Measurements from ENCODE around the gene NDUFB3. TPM values are rescaled to one million over a fixed set of nuclear protein-coding genes. Genes with fewer than 3 reads are reported as not detected.
A peak's percentile ranks its signal among the peaks of the same experiment; 100 is the strongest.
"Not testable (repeated sequence)": the region's sequence is repeated elsewhere in the genome, so short reads cannot be mapped to it uniquely, and the experiment has no call there.

Gene NDUFB3
- 100 to 1,000 TPM; 325 to 342 TPM for total RNA-seq
- long read RNA-seq, transcript NDUFB3-201 (3 exons, 755 nt): major isoform, 7 of 7 reads
- long read RNA-seq, partial matches to known transcripts: 0 of 7 reads
- long read RNA-seq, other reads (novel, unspliced or antisense): 0 of 7 reads

GRCh38 chr2:201071479-201072200 lies at the start of gene NDUFB3, which contains the start of gene HYCC2:
NDUFB3 (plus strand) TSS chr2:201072001; CDS start chr2:201078883, 6,882 bp downstream.
HYCC2 (minus strand) TSS chr2:201071671; CDS start chr2:201024009, 47,662 bp downstream.
- peak; percentile 99 to 100 for ATAC-seq
- peak; percentile 90 for DNase-seq
- intact Hi-C loops (cut with DNase I): loop anchor here (5.0 to 10.0 kb wide), 4 partner anchors 46 to 109 kb away; partner anchors contain the start of genes CFLAR (in 1 of the 2) and ORC2 (in 1 of the 2)

- ATAC-seq (no peak), DNase-seq (no peak)
- intact Hi-C loops (cut with DNase I): no loop called here
Observed at GRCh38 chr2:201024518-201024917, 47.3 kb upstream of the NDUFB3 start.

- ATAC-seq; intact Hi-C loops (cut with DNase I); DNase-seq: not testable (repeated sequence)
Observed at GRCh38 chr2:201034355-201034754, 37.4 kb upstream of the NDUFB3 start.

- ATAC-seq; intact Hi-C loops (cut with DNase I); DNase-seq: not testable (repeated sequence)
Observed at GRCh38 chr2:201038361-201038760, 33.4 kb upstream of the NDUFB3 start.

DNA sequence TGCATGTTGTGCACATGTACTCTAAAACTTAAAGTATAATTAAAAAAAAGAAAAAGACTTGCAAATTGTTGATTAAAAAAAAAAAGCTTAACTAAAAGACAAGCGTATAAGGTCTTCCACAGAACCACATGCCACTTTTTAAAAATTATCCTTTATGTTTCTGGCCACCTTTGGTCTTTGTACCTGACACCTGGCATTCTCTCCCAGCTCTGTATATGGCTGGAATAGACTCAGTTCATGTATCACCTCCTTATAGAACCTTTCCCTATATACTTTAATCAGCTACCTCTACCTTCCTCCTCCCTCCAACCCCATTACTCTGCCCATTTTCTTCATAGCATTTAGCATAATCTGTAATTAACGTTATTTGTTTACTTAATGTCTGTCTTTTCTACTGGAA lies 32.9 kb upstream of the NDUFB3 start:
- no peak for ATAC-seq
- intact Hi-C loops (cut with DNase I): no loop called here
- DNase-seq: no peak

- DNase-seq (no peak), ATAC-seq (no peak)
- intact Hi-C loops (cut with DNase I): no loop called here
Observed at GRCh38 chr2:201040867-201041628, 30.8 kb upstream of the NDUFB3 start.

DNA sequence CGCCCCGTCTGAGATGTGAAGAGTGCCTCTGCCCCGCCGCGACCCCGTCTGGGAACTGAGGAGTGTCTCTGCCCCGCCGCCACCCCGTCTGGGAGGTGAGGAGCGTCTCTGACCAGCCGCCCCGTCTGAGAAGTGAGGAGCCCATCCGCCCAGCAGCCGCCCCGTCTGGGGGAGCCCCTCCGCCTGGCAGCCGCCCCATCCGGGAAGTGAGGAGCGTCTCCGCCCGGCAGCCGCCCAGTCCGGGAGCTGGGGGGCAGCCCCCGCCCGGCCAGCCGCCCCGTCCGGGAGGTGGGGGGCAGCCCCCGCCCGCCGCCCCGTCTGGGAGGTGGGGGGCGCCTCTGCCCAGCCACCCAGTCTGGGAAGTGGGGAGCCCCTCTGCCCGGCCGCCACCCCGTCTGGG lies 29.4 kb upstream of the NDUFB3 start:
- intact Hi-C loops (cut with DNase I); DNase-seq; ATAC-seq: not testable (repeated sequence)

DNA sequence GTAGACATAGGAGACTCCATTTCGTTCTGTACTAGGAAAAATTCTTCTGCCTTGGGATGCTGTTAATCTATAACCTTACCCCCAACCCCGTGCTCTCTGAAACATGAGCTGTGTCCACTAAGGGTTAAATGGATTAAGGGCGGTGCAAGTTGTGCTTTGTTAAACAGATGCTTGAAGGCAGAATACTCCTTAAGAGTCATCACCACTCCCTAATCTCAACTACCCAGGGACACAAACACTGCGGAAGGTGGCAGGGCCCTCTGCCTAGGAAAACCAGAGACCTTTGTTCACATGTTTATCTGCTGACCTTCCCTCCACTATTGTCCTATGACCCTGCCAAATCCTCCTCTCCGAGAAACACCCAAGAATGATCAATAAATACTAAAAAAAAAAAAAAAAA lies 28.8 kb upstream of the NDUFB3 start:
- DNase-seq; intact Hi-C loops (cut with DNase I); ATAC-seq: not testable (repeated sequence)

GRCh38 chr2:201046881-201047280 lies 24.9 kb upstream of the NDUFB3 start:
- intact Hi-C loops (cut with DNase I): no loop called here
- ATAC-seq (no peak), DNase-seq (no peak)

- ATAC-seq: no peak
Observed at GRCh38 chr2:201049455-201049854, 22.3 kb upstream of the NDUFB3 start.

DNA sequence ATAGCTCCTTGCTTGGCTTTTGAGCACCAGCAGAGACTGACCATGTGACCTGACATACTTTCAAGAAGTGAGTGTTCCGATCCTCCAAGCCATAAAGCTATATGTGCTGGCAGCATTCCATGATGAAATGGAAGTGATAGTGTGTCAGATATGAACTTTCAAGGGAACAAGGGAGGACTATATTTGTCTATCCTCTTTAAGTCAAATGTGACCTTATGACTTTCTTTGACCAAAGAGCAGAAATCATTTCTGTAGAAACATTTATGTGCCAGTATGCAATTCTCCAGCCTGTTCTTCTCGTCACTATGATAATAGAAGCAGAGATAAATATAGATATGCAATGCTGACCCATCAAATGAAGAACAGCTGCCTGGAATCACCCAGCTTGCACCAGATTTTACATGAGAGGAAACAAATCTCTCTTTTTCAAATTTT lies 14.7 kb upstream of the NDUFB3 start:
- intact Hi-C loops (cut with DNase I): no loop called here
- no peak for ATAC-seq
- DNase-seq: no peak

More at GRCh38 chr2:201049455-201049854, 22.3 kb upstream of the NDUFB3 start:
- no peak for DNase-seq
- intact Hi-C loops (cut with DNase I): no loop called here

GRCh38 chr2:201057715-201058248 lies 14.0 kb upstream of the NDUFB3 start:
- DNase-seq (no peak), ATAC-seq (no peak)
- intact Hi-C loops (cut with DNase I): no loop called here

DNA sequence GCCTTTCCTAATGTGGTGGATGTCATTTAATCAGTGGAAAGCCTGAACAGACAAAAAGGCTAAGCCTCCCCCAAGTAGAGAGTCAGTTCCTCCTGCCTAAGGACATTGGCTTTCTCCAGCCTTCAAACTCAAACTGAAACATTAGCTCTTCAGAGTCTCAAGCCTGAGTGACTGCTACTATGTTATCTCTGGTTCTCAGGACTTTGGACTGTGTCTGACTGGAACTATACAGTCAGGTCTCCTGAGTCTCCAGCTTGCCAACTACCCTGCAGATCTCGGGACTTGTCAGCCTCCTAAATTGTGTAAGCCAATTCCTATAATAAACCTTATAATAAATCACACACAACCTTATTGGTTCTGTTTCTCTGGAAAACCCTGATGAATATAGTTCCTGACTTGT lies 12.9 kb upstream of the NDUFB3 start:
- intact Hi-C loops (cut with DNase I): no loop called here
- DNase-seq (no peak), ATAC-seq (no peak)

DNA sequence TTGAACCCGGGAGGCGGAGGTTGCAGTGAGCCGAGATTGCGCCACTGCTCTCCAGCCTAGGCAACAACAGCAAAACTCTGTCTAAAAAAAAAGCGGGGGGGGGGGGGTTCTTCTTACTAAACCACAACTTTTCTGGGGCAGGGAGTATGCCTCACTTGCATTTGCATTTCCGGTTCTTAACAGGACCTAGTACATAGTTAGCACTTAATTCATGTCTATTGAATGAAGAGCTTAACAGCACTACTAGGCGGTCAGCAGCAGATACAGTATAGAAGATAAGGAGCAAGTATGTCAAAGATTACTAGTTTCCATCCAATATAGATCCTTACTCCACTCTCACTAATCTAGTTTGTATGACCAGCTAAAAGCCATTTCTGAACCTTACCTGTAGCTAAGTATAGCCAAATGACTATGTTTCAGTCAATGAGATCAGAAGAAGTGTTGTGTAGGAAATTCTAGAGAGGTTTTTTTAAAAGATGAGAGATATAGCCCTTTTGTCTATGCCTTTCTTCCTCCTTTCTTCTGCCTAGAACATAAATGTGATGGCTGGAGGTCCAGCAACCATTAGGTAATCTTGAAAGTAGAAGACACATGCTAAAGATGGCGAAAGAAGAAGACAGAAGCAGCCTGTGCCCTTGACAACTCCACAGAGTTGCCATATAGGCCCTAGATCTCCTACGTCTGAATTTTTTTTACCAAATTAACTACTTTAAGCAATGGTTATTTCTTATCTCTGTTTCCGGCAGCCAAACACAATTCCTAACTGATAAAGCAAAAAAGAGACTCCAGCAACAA lies 11.6 kb upstream of the NDUFB3 start:
- intact Hi-C loops (cut with DNase I): loop anchor here in 1 of 2 donors (10.0 kb wide), 1 partner anchor 155 kb away; no protein-coding TSS in a partner anchor

DNA sequence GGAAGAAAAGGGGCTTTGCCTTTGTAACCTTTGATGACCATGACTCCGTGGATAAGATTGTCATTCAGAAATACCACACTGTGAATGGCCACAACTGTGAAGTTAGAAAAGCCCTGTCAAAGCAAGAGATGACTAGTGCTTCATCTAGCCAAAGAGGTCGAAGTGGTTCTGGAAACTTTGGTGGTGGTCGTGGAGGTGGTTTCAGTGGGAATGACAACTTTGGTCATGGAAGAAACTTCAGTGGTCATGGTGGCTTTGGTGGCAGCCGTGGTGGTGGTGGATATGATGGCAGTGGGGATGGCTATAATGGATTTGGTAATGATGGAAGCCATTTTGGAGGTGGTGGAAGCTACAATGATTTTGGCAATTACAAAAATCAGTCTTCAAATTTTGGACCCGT lies 8.3 kb upstream of the NDUFB3 start:
- not testable (repeated sequence) for ATAC-seq, DNase-seq
- intact Hi-C loops (cut with DNase I): loop anchor here in 1 of 2 donors (10.0 kb wide), 1 partner anchor 159 kb away; no protein-coding TSS in a partner anchor

More for the DNA sequence above, 11.6 kb upstream of the NDUFB3 start:
- DNase-seq: no peak
- ATAC-seq: no peak

GRCh38 chr2:201064797-201065329 lies 6.9 kb upstream of the NDUFB3 start:
- DNase-seq: no peak
- intact Hi-C loops (cut with DNase I): loop anchor here in 1 of 2 donors (10.0 kb wide), 1 partner anchor 160 kb away; no protein-coding TSS in a partner anchor
- ATAC-seq: no peak

DNA sequence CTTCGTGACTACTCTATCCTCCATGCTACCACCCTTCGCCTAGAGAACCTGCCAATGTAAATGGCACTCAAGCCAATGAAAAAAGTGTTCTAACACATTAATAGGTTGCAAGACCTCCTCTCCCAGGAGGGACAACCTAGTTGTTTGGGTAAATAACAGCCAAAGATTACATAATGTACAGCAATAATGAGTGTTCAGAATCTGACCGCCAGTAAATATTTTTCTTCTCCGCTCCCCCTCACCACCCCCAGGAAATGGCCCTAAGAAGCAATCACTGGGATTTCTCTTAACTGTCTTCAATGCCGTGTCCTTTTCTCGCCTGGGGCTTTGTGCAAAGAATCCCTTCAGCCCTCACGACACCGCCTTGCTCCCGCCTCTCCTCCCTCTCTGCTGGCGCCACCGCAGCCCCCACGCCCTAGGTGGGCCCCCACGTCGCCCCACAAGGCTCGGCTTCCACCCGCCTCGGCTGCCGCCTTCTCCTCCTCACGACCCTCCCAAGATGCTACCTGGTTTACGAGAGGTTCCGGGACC lies 788 bp upstream of the NDUFB3 start:
- DNase-seq (no peak), ATAC-seq (peak; percentile 13 to 34)
- intact Hi-C loops (cut with DNase I): loop anchor here (5.0 to 10.0 kb wide), 4 partner anchors 46 to 109 kb away; partner anchors contain the start of genes CFLAR (in 1 of the 2) and ORC2 (in 1 of the 2)

GRCh38 chr2:201072201-201072530 lies 365 bp downstream of the NDUFB3 start:
- no peak for DNase-seq
- ATAC-seq: no peak
- intact Hi-C loops (cut with DNase I): loop anchor here (5.0 to 10.0 kb wide), 4 partner anchors 45 to 110 kb away; partner anchors contain the start of genes CFLAR (in 1 of the 2) and ORC2 (in 1 of the 2)
